Lower leg skin (tissue), 3 donors: ENCODE measurements around the gene EMC1.
"Not testable (repeated sequence)": the region's sequence is repeated elsewhere in the genome, so short reads cannot be mapped to it uniquely, and the experiment has no call there.

Source experiments
- POLR2A ChIP-seq, 2 donors: fragments of 450-650 bp; IDR thresholded peaks; one replicate each; pipeline ENCODE4 v1.6.1; 2016 to 2017; ENCODE audit warnings: antibody characterized with exemption in 2 of 2, mild to moderate bottlenecking in 1 of 2, moderate library complexity in 1 of 2
- TF ChIP-seq, protein P1 (sequence below), 3 donors: fragments of 450-650 bp; IDR thresholded peaks; one replicate each; pipeline ENCODE4 v1.5.1; 2016; ENCODE audit warnings: antibody characterized with exemption in 3 of 3, mild to moderate bottlenecking in 3 of 3, moderate library complexity in 2 of 3

DNA sequence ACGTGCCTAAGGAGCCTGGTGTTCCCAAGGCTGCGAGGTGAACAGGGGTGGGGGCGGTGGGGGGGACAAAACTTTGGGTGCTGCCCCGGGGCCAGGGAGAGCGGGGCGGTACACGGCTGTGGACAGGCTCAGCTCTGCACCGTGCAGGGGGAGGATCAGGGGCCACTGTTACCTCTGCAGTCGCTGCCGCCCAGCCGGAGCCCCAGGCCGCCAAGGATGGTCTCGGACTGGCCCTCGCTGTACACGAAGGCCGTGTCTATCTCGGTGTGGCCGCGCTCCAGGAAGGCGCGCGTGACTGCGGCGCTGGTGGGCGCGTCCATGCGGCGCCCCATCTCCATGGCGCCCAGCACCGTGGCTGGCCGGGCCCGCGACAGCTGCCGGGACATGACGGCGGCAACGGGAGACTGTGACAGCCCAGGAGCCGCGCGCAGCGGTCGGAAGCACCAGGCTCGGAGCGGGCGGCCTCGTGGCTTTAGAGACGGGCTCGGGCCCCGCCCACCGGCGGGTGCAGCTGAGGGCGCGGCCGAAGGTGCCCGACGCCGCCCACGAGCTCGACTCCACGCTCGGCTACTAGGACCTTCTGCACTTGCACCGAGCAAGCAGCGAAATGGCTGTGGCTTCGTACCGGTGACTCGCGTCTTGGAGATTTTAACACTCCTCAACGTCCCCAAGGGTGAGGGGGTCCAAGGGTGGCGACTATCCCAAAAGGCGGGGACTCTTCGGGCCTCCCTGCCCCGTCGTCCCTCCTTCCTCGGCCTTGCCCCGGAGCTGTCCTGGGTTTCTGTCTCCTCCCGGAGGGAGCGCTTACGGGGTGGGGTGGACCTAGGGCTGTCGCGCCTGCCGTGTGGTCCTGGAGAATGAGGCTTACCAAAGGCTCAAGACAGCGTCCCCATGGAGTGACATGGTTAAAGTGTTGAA lies 37.3 kb upstream of the EMC1 start, which contains the start of gene AKR7A3:
- TF ChIP-seq, protein P1, sequence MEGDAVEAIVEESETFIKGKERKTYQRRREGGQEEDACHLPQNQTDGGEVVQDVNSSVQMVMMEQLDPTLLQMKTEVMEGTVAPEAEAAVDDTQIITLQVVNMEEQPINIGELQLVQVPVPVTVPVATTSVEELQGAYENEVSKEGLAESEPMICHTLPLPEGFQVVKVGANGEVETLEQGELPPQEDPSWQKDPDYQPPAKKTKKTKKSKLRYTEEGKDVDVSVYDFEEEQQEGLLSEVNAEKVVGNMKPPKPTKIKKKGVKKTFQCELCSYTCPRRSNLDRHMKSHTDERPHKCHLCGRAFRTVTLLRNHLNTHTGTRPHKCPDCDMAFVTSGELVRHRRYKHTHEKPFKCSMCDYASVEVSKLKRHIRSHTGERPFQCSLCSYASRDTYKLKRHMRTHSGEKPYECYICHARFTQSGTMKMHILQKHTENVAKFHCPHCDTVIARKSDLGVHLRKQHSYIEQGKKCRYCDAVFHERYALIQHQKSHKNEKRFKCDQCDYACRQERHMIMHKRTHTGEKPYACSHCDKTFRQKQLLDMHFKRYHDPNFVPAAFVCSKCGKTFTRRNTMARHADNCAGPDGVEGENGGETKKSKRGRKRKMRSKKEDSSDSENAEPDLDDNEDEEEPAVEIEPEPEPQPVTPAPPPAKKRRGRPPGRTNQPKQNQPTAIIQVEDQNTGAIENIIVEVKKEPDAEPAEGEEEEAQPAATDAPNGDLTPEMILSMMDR (IDR thresholded peaks at IDR 0.05): not testable (repeated sequence)
- not testable (repeated sequence) for TF ChIP-seq POLR2A (IDR thresholded peaks at IDR 0.05)
